A549 (cell line): Measurements from ENCODE around the gene LEKR1. TPM values are rescaled to one million over a fixed set of nuclear protein-coding genes. Genes with fewer than 3 reads are reported as not detected.
"Not testable (repeated sequence)": the region's sequence is repeated elsewhere in the genome, so short reads cannot be mapped to it uniquely, and the experiment has no call there.

ENCODE experiments used
- ATAC-seq, 2 experiments: fragments of 200-7000 bp in 1 of 2; fragments of >200 bp in 1 of 2; cut with Nextera tagmentation in 1 of 2; cut with Tn5 transposase in 1 of 2; 3 replicates each; pipeline versions ENCODE4 v1.8.0 to v1.9.1; 2018 to 2020; ENCODE audit warnings: mild to moderate bottlenecking in 1 of 2, moderate library complexity in 1 of 2
- CTCF ChIA-PET: fragments of 300-600 bp; sonication (Branson Sonifier 250); formaldehyde crosslinking; extraction: SDS; loops from one replicate; lab custom pipeline; 2021; ENCODE audit warnings: antibody characterized with exemption, inconsistent platforms; lab: Yijun Ruan, JAX
- POLR2A ChIA-PET: fragments of 350-600 bp; formaldehyde crosslinking; extraction: SDS; loops from one replicate; lab custom pipeline; 2021; ENCODE audit warnings: antibody characterized with exemption, inconsistent platforms; lab: Yijun Ruan, JAX
- DNase-seq, 2 experiments: peaks; one replicate each; pipeline versions ENCODE4 v3.0.0 to v3.0.0-alpha.2; 2011 to 2016; ENCODE audit warnings: low read depth in 1 of 2, low spot score in 1 of 2
- FAIRE-seq: peaks from 2 replicates; lab custom pipeline; 2011; peaks lifted over from hg19 to GRCh38; lab: Jason Lieb, UNC
- H3K27ac ChIP-seq, 2 experiments: fragments of >200 bp; sonication (Bioruptor Twin); formaldehyde crosslinking; 3 replicates each; pipeline ENCODE4 v1.5.1; 2016 to 2017
- H3K4me1 ChIP-seq: fragments of >200 bp; sonication (Bioruptor Twin); formaldehyde crosslinking; 3 replicates; pipeline ENCODE4 v1.6.1; 2016
- H3K4me2 ChIP-seq: fragments of >200 bp; sonication (Bioruptor Twin); formaldehyde crosslinking; 3 replicates; pipeline ENCODE4 v1.6.1; 2016
- H3K4me3 ChIP-seq: fragments of >200 bp; sonication (Bioruptor Twin); formaldehyde crosslinking; 3 replicates; pipeline ENCODE4 v1.5.1; 2016
- H3K9me3 ChIP-seq: fragments of >200 bp; sonication (Bioruptor Twin); formaldehyde crosslinking; 3 replicates; pipeline ENCODE4 v1.6.1; 2016
- BCL3 ChIP-seq: fragments of >200 bp; sonication (Bioruptor Twin); formaldehyde crosslinking; IDR thresholded peaks from 3 replicates; pipeline ENCODE4 v1.6.1; 2016
- CBX2 ChIP-seq: fragments of 200-600 bp; sonication (generic); IDR thresholded peaks from 2 replicates; pipeline ENCODE4 v1.6.1; 2016; ENCODE audit warnings: low read depth, mild to moderate bottlenecking, borderline replicate concordance
- CEBPB ChIP-seq, 2 experiments: fragments of >200 bp in 1 of 2; sonication (Bioruptor Twin) in 1 of 2; formaldehyde crosslinking in 1 of 2; IDR thresholded peaks; 2 replicates each; pipeline ENCODE4 v1.6.1; 2012 to 2016
- FOSL2 ChIP-seq, 2 experiments: fragments of 450-650 bp in 1 of 2; fragments of >200 bp in 1 of 2; sonication (Bioruptor Twin) in 1 of 2; formaldehyde crosslinking; IDR thresholded peaks; 2 replicates each; pipeline versions ENCODE4 v1.5.0 to v1.6.1; 2016 to 2020; ENCODE audit warnings: mild to moderate bottlenecking in 1 of 2, moderate library complexity in 1 of 2
- FOXS1 ChIP-seq: fragments of 250-450 bp; sonication (Bioruptor Pico); IDR thresholded peaks from 2 replicates; pipeline ENCODE4 v1.5.0; 2020; ENCODE audit warnings: mild to moderate bottlenecking, moderate library complexity
- HMGXB4 ChIP-seq: fragments of 250-450 bp; sonication (Bioruptor Pico); IDR thresholded peaks from 2 replicates; pipeline ENCODE4 v1.5.0; 2021; ENCODE audit warnings: mild to moderate bottlenecking, moderate library complexity, borderline replicate concordance
- JUN ChIP-seq, 2 experiments: fragments of >200 bp; sonication (Bioruptor Twin); formaldehyde crosslinking; IDR thresholded peaks; 2 replicates in 1 of 2; 3 replicates in 1 of 2; pipeline ENCODE4 v1.6.1; 2016 to 2017
- JUNB ChIP-seq: fragments of >200 bp; sonication (Bioruptor Twin); formaldehyde crosslinking; IDR thresholded peaks from 2 replicates; pipeline ENCODE4 v1.6.1; 2016
- KDM5A ChIP-seq: fragments of 200-600 bp; sonication (generic); IDR thresholded peaks from 2 replicates; pipeline ENCODE4 v1.6.1; 2016; ENCODE audit warnings: antibody characterized with exemption, mild to moderate bottlenecking
- MAZ ChIP-seq: fragments of 150-350 bp; IDR thresholded peaks from 2 replicates; pipeline ENCODE4 v1.6.1; 2014; ENCODE audit warnings: antibody characterized with exemption, low read depth, low read length, borderline replicate concordance
- SREBF2 ChIP-seq: fragments of 450-650 bp; IDR thresholded peaks from 2 replicates; pipeline ENCODE4 v1.6.1; 2014; ENCODE audit warnings: mild to moderate bottlenecking, moderate library complexity
- TFCP2L1 ChIP-seq: fragments of 250-450 bp; sonication (Bioruptor Pico); IDR thresholded peaks from 2 replicates; pipeline ENCODE4 v1.5.0; 2021; ENCODE audit warnings: mild to moderate bottlenecking
- ZFP36 ChIP-seq: fragments of 450-650 bp; IDR thresholded peaks from 2 replicates; pipeline ENCODE4 v1.6.1; 2014; ENCODE audit warnings: borderline replicate concordance; ENCODE audit not compliant: partially characterized antibody
- ZNF302 ChIP-seq: fragments of 250-450 bp; sonication (Bioruptor Pico); IDR thresholded peaks from 2 replicates; pipeline ENCODE4 v1.9.0; 2021; ENCODE audit warnings: inconsistent platforms, mild to moderate bottlenecking, moderate library complexity
- WGBS: methylation state at CpG from one replicate; pipeline ENCODE4 v1.1.6; 2017; ENCODE audit errors: missing lambda C conversion rate; 5-methylcytosine and 5-hydroxymethylcytosine counted together
- polyA plus RNA-seq, 4 experiments: library from polyadenylated mRNA; depleted of rRNA in 3 of 4; stranded (reverse); fragments of >200 nt; fragmentation: RNase III in 1 of 4; extraction: RNeasy Plus Mini Kit Qiagen cat#74134 plus additional on column Dnase treatment in 1 of 4; gene quantifications; 2 replicates in 3 of 4; 3 replicates in 1 of 4; pipeline ENCODE4 v1.2.3, GENCODE V29; 2011 to 2017

LEKR1 gene
- polyA plus RNA-seq, 2 of the 4 experiments (the other 2 are of a cell fraction) = 1.3 to 1.4 TPM

- CTCF ChIA-PET = no interaction called here
- no peaks in the 10 kb centered on the region for H3K4me1 ChIP-seq
- POLR2A ChIA-PET = no interaction called here
- WGBS = 69% methylated on average over 3 of the region's 3 CpGs
- H3K9me3 ChIP-seq = no peaks in the 10 kb centered on the region
- DNase-seq (no peak), FAIRE-seq (no peak)
- no peak overlapping the region for H3K27ac ChIP-seq
- no peak overlapping the region for H3K4me2 ChIP-seq
- no peak overlapping the region for H3K4me3 ChIP-seq
- TF ChIP-seq HMGXB4 (CRISPR knock-in tag) (no peak), KDM5A (no peak), BCL3 (no peak)
- TF ChIP-seq, all 56 proteins: peak for 0
- ATAC-seq = no peak
Observed at GRCh38 chr3:156964577-156964976, 138.4 kb downstream of the LEKR1 start.

- ATAC-seq, DNase-seq, POLR2A ChIA-PET: not testable (repeated sequence)
Observed at GRCh38 chr3:156966349-156966748, 140.2 kb downstream of the LEKR1 start.

GRCh38 chr3:156973954-156974353 is 147.8 kb downstream of the LEKR1 start:
- ChIA-PET POLR2A (no interaction called here), CTCF (no interaction called here)
- no peak overlapping the region for H3K4me3 ChIP-seq
- whole genome bisulfite sequencing = 48% methylated on average over 2 of the region's 2 CpGs
- no peaks in the 10 kb centered on the region for H3K9me3 ChIP-seq
- no peak overlapping the region for H3K4me2 ChIP-seq
- FAIRE-seq = no peak
- no peak for ATAC-seq
- no peak overlapping the region for H3K27ac ChIP-seq
- no peaks in the 10 kb centered on the region for H3K4me1 ChIP-seq
- no peak for DNase-seq
- TF ChIP-seq JUN (IDR thresholded peaks at IDR 0.05) (no peak), FOSL2 (IDR thresholded peaks at IDR 0.05) (no peak), FOSL2 (CRISPR knock-in tag; IDR thresholded peaks at IDR 0.05) (no peak), JUNB (no peak), ZNF302 (no peak), FOXS1 (no peak), CEBPB (IDR thresholded peaks at IDR 0.05) (no peak), SREBF2 (no peak), CBX2 (no peak), ZFP36 (no peak), HMGXB4 (CRISPR knock-in tag) (no peak), TFCP2L1 (CRISPR knock-in tag) (no peak)

More at GRCh38 chr3:156966349-156966748, 140.2 kb downstream of the LEKR1 start:
- CTCF ChIA-PET, H3K4me1 ChIP-seq, FAIRE-seq, H3K27ac ChIP-seq, H3K9me3 ChIP-seq, H3K4me3 ChIP-seq, H3K4me2 ChIP-seq: not testable (repeated sequence)
- 62% methylated on average over 10 of the region's 10 CpGs for WGBS

GRCh38 chr3:156974931-156975330 is 148.8 kb downstream of the LEKR1 start:
- FAIRE-seq = no peak

More at GRCh38 chr3:156974931-156975330, 148.8 kb downstream of the LEKR1 start:
- DNase-seq = no peak
- Histone ChIP-seq H3K4me2 (no peak overlapping the region), H3K4me3 (no peak overlapping the region), H3K9me3 (no peaks in the 10 kb centered on the region)
- WGBS = 94% methylated on average over 1 of the region's 1 CpG
- CTCF ChIA-PET = interaction anchor here (0.9 kb wide), 1 partner anchor 11 kb away, joined by 3 read pairs; no protein-coding TSS in a partner anchor
- TF ChIP-seq MAZ = no peak
- TF ChIP-seq, all 56 proteins: peak for 0
- POLR2A ChIA-PET = no interaction called here
- H3K4me1 ChIP-seq = no peaks in the 10 kb centered on the region
- H3K27ac ChIP-seq = no peak overlapping the region
- no peak for ATAC-seq
